GM12872 (cell line): ENCODE results near the gene SMG9.

ENCODE experiments used
- CTCF ChIP-seq: IDR thresholded peaks from 3 replicates; pipeline ENCODE4 v1.5.1; 2011; ENCODE audit warnings: low read depth, mild to moderate bottlenecking, low read length, moderate library complexity; ENCODE audit not compliant: insufficient read depth

The SMG9 gene

GRCh38 chr19:43735013-43735412 is 19.7 kb downstream of the SMG9 start:
- no peak for TF ChIP-seq CTCF

- TF ChIP-seq CTCF: no peak
Observed at GRCh38 chr19:43731846-43732245, 22.9 kb downstream of the SMG9 start.

GRCh38 chr19:43731346-43731745 is 23.4 kb downstream of the SMG9 start:
- TF ChIP-seq CTCF: no peak

DNA sequence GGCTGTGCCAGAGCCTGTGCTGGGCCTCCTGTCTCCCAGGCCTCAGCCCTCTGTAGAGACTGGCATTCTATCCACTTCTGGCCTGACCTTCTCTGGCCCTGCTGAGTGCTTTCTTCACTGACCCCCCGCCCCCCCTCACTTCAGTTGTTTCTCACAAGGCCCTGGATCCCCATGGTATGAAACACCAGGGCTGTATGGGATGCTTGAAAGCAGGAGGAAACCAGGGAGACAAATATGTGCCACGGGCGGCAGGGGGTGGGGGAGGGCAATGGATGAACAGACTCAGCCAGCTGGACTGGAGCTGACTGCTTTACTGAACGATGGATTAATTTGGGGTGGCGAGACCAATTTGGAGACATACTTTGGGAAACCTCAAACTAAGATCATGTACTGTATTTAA is 24.8 kb downstream of the SMG9 start:
- TF ChIP-seq CTCF: no peak

- TF ChIP-seq CTCF: no peak
Observed at GRCh38 chr19:43727593-43727853, 27.2 kb downstream of the SMG9 start.

GRCh38 chr19:43726736-43727592 is 27.8 kb downstream of the SMG9 start:
- TF ChIP-seq CTCF: no peak

- no peak for TF ChIP-seq CTCF
Observed at GRCh38 chr19:43725468-43725867, 29.3 kb downstream of the SMG9 start.
